K562 (cell line): ENCODE measurements around the gene SOX6. TPM values are rescaled to one million over a fixed set of nuclear protein-coding genes. Genes with fewer than 3 reads are reported as not detected.
A peak's percentile ranks its signal among the peaks of the same experiment; 100 is the strongest.

Source experiments
- CXXC5 ChIP-seq: fragments of 250-450 bp; sonication (Bioruptor Pico); IDR thresholded peaks from 2 replicates; pipeline ENCODE4 v1.8.0; 2022; ENCODE audit warnings: inconsistent platforms, mild to moderate bottlenecking, moderate library complexity
- DMBX1 ChIP-seq: fragments of 250-450 bp; sonication (Bioruptor Pico); IDR thresholded peaks from 2 replicates; pipeline ENCODE4 v1.8.0; 2022; ENCODE audit warnings: inconsistent platforms, mild to moderate bottlenecking, moderate library complexity, borderline replicate concordance
- HNRNPL ChIP-seq: fragments of 200-400 bp; formaldehyde crosslinking; IDR thresholded peaks from 2 replicates; pipeline ENCODE4 v1.6.1; 2017; ENCODE audit warnings: low read depth, mild to moderate bottlenecking, low read length
- JUND ChIP-seq, 2 experiments: IDR thresholded peaks; 2 replicates in 1 of 2; 3 replicates in 1 of 2; pipeline ENCODE4 v1.6.1; 2011; ENCODE audit warnings: borderline replicate concordance in 2 of 2, low read depth in 2 of 2, low read length in 2 of 2, improper control_type of control experiment in 1 of 2, missing biosample characterization in 1 of 2, missing genetic modification characterization in 1 of 2, missing genetic modification reagents in 1 of 2
- MAZ ChIP-seq, 2 experiments: fragments of 450-650 bp in 1 of 2; sonication (generic) in 1 of 2; formaldehyde crosslinking; IDR thresholded peaks in 1 of 2; conservative IDR thresholded peaks in 1 of 2; 2 replicates each; pipeline versions ENCODE4 v1.4.0 to v1.5.0; 2020; ENCODE audit warnings: mild to moderate bottlenecking in 1 of 2, missing genetic modification reagents in 1 of 2
- NCOR1 ChIP-seq: fragments of 450-650 bp; IDR thresholded peaks from 2 replicates; pipeline ENCODE4 v1.6.1; 2016; ENCODE audit warnings: mild to moderate bottlenecking, moderate library complexity
- RBM14 ChIP-seq: fragments of 200-400 bp; formaldehyde crosslinking; IDR thresholded peaks from 2 replicates; pipeline ENCODE4 v1.6.1; 2018; ENCODE audit warnings: low read depth, mild to moderate bottlenecking, low read length, moderate library complexity, borderline replicate concordance; ENCODE audit not compliant: insufficient read depth
- TEAD4 ChIP-seq, 2 experiments: sonication (generic) in 1 of 2; formaldehyde crosslinking in 1 of 2; IDR thresholded peaks; 2 replicates each; pipeline versions ENCODE4 v1.6.1 to v1.8.0; 2012 to 2022; ENCODE audit warnings: borderline replicate concordance in 1 of 2, inconsistent platforms in 1 of 2, low read length in 1 of 2, mild to moderate bottlenecking in 1 of 2, missing genetic modification reagents in 1 of 2
- ZKSCAN3 ChIP-seq: fragments of 250-450 bp; sonication (Bioruptor Pico); IDR thresholded peaks from 2 replicates; pipeline ENCODE4 v1.4.0; 2020
- ZNF263 ChIP-seq: sonication (generic); formaldehyde crosslinking; IDR thresholded peaks from 2 replicates; pipeline ENCODE4 v1.8.0; 2022; ENCODE audit warnings: mild to moderate bottlenecking, missing genetic modification reagents, borderline replicate concordance
- polyA plus RNA-seq, 8 experiments: library from polyadenylated mRNA; depleted of rRNA in 4 of 8; stranded (reverse) in 5 of 8; unstranded in 3 of 8; fragments of >200 nt; fragmentation: Nextera tagmentation in 2 of 8; fragmentation: Illumina TruSeq in 1 of 8; extraction: Ambion mirVana in 2 of 8; extraction: Trizol in 1 of 8; gene quantifications; 2 replicates each; pipeline versions ENCODE4 v1.2.1 to v1.2.3, GENCODE V29; 2011 to 2014; ENCODE audit warnings: inconsistent platforms in 1 of 8, missing spikeins in 1 of 8
- total RNA-seq, 7 experiments: library from RNA; depleted of rRNA in 6 of 7; stranded (reverse); fragments of >200 nt in 6 of 7; fragmentation: Illumina TruSeq in 2 of 7; extraction: Trizol in 2 of 7; gene quantifications; 2 replicates each; pipeline versions ENCODE4 v1.2.1 to v1.2.3, GENCODE V29; 2011 to 2021; ENCODE audit warnings: low replicate concordance in 1 of 7
- TF ChIP-seq, protein P1 (sequence below), 2 experiments: IDR thresholded peaks; 2 replicates each; pipeline ENCODE4 v1.6.1; 2012; ENCODE audit warnings: improper control_type of control experiment in 2 of 2, low read depth in 2 of 2, low read length in 2 of 2, borderline replicate concordance in 1 of 2
- TF ChIP-seq, protein P2 (sequence below): fragments of 450-650 bp; conservative IDR thresholded peaks from 2 replicates; pipeline ENCODE4 v1.6.1; 2016; ENCODE audit warnings: missing genetic modification characterization, low read depth, mild to moderate bottlenecking, missing compliant biosample characterization, moderate library complexity

SOX6 gene
- total and polyA plus RNA-seq, 9 of the 15 experiments (the other 6 are each of a cell fraction or from before 2014, with no cell fraction given): 0.89 to 8.7 (median 5.7) TPM

DNA sequence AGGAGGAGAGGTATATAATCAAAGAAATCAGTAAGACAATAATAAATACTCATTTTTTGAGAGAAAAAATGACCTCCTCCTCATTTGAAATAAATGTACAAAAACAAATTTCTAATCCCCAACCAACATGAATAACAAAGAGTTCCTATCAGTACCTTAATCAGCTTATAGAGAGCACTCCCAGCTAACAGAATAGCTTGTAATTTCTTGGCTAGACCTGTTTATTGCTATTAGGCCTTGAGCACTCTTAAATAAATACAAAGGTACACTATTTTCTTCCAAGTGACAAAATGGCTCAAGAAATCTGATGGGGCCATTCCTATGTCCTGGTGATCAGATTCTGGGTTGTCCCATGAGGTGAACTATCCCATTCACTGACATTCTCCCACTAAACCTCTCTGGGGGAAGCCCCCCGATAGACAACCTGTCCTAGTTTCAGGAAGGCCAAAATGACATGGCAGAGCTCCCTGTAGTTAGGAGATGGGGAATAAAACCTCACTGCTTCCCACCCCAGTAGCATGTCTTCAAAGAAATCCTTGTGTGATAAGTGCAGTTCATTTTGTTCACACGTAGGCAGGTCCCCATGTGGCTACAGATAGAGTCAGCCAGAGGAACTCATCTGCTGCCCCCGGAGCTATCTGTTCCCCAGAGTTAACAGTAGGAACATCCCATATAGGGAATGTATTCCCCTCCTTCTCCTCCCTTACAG lies 385.7 kb downstream of the SOX6 start (continued):
- TF ChIP-seq, protein P1, sequence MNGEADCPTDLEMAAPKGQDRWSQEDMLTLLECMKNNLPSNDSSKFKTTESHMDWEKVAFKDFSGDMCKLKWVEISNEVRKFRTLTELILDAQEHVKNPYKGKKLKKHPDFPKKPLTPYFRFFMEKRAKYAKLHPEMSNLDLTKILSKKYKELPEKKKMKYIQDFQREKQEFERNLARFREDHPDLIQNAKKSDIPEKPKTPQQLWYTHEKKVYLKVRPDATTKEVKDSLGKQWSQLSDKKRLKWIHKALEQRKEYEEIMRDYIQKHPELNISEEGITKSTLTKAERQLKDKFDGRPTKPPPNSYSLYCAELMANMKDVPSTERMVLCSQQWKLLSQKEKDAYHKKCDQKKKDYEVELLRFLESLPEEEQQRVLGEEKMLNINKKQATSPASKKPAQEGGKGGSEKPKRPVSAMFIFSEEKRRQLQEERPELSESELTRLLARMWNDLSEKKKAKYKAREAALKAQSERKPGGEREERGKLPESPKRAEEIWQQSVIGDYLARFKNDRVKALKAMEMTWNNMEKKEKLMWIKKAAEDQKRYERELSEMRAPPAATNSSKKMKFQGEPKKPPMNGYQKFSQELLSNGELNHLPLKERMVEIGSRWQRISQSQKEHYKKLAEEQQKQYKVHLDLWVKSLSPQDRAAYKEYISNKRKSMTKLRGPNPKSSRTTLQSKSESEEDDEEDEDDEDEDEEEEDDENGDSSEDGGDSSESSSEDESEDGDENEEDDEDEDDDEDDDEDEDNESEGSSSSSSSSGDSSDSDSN (IDR thresholded peaks at IDR 0.05; ENCODE audit: borderline replicate concordance in 1 of 2, low read depth in 2 of 2, low read length in 2 of 2): 0 out of 4 replicates have a peak, but pooled peaks of 1 of the 2 experiments have one; percentile 41
- no peak for TF ChIP-seq RBM14
- 0 out of 2 replicates have a peak, but pooled peaks have one; percentile 39 for TF ChIP-seq CXXC5 (CRISPR knock-in tag)
- peak; percentile 25; the same call in 1 of the 2 replicates for TF ChIP-seq TEAD4 (IDR thresholded peaks at IDR 0.05; ENCODE audit: low read length)
- TF ChIP-seq TEAD4 (CRISPR knock-in tag; IDR thresholded peaks at IDR 0.05; ENCODE audit: borderline replicate concordance): no peak
- no peak for TF ChIP-seq ZKSCAN3 (CRISPR knock-in tag)
- no peak for TF ChIP-seq HNRNPL
- TF ChIP-seq ZNF263 (CRISPR knock-in tag): no peak
- no peak for TF ChIP-seq JUND (IDR thresholded peaks at IDR 0.05; ENCODE audit: borderline replicate concordance, low read depth, low read length)
- peak; percentile 10; the same call in 2 of the 3 replicates for TF ChIP-seq JUND (tag; IDR thresholded peaks at IDR 0.05; ENCODE audit: borderline replicate concordance, low read depth, low read length)
- peak; percentile 58; the same call in 1 of the 2 replicates for TF ChIP-seq DMBX1 (CRISPR knock-in tag)
- peak; percentile 20; the same call in 1 of the 2 replicates for TF ChIP-seq NCOR1
- 0 out of 4 replicates have a peak, but pooled peaks of 1 of the 2 experiments have one; percentile 32 for TF ChIP-seq MAZ (CRISPR knock-in tag; conservative IDR thresholded peaks at IDR 0.05 in 1 of 2, IDR thresholded peaks at IDR 0.05 in 1 of 2)
- TF ChIP-seq, protein P2, sequence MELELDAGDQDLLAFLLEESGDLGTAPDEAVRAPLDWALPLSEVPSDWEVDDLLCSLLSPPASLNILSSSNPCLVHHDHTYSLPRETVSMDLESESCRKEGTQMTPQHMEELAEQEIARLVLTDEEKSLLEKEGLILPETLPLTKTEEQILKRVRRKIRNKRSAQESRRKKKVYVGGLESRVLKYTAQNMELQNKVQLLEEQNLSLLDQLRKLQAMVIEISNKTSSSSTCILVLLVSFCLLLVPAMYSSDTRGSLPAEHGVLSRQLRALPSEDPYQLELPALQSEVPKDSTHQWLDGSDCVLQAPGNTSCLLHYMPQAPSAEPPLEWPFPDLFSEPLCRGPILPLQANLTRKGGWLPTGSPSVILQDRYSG: 0 out of 2 replicates have a peak, but pooled peaks have one; percentile 40
